Activated effector memory CD4-positive, alpha-beta T cell treated with anti-CD3 and anti-CD28 coated beads, Interleukin-2, amount 50 U/mL, for 16 hours (primary cell): ENCODE data around the gene TNRC18.
"Not testable (repeated sequence)": the region's sequence is repeated elsewhere in the genome, so short reads cannot be mapped to it uniquely, and the experiment has no call there.

Experiments used
- DNase-seq: peaks from one replicate; pipeline ENCODE4 v3.0.0-alpha.2; 2020

The TNRC18 gene

GRCh38 chr7:5345671-5346070, 78.0 kb downstream of the TNRC18 start:
- no peak for DNase-seq

GRCh38 chr7:5345171-5345570, 78.5 kb downstream of the TNRC18 start:
- DNase-seq = no peak

GRCh38 chr7:5344342-5344741, 79.3 kb downstream of the TNRC18 start:
- DNase-seq = no peak

- DNase-seq = no peak
Observed at GRCh38 chr7:5343884-5344283, 79.8 kb downstream of the TNRC18 start.

GRCh38 chr7:5342631-5343030, 81.0 kb downstream of the TNRC18 start:
- no peak for DNase-seq

- no peak for DNase-seq
Observed at GRCh38 chr7:5339955-5340354, 83.7 kb downstream of the TNRC18 start.

GRCh38 chr7:5337047-5337446, 86.6 kb downstream of the TNRC18 start:
- no peak for DNase-seq

- no peak for DNase-seq
Observed at GRCh38 chr7:5334671-5335070, 89.0 kb downstream of the TNRC18 start.

GRCh38 chr7:5333121-5334045, 90.3 kb downstream of the TNRC18 start:
- no peak for DNase-seq

GRCh38 chr7:5332579-5332978, 91.1 kb downstream of the TNRC18 start:
- DNase-seq = no peak

- no peak for DNase-seq
Observed at GRCh38 chr7:5330288-5330687, 93.3 kb downstream of the TNRC18 start.

GRCh38 chr7:5324961-5325360, 98.7 kb downstream of the TNRC18 start:
- no peak for DNase-seq

- DNase-seq = not testable (repeated sequence)
Observed at GRCh38 chr7:5323800-5324781, 99.5 kb downstream of the TNRC18 start.

GRCh38 chr7:5322621-5323410, 100.8 kb downstream of the TNRC18 start:
- no peak for DNase-seq

- no peak for DNase-seq
Observed at GRCh38 chr7:5320802-5321396, 102.7 kb downstream of the TNRC18 start.

GRCh38 chr7:5320391-5320790, 103.2 kb downstream of the TNRC18 start:
- no peak for DNase-seq

- not testable (repeated sequence) for DNase-seq
Observed at GRCh38 chr7:5318613-5319012, 105.0 kb downstream of the TNRC18 start.

- DNase-seq = no peak
Observed at GRCh38 chr7:5315761-5316160, 107.9 kb downstream of the TNRC18 start.

GRCh38 chr7:5314864-5315263, 108.8 kb downstream of the TNRC18 start:
- no peak for DNase-seq

GRCh38 chr7:5313076-5313885, 110.4 kb downstream of the TNRC18 start:
- DNase-seq = not testable (repeated sequence)
